Measurements from ENCODE around the gene ADNP.

GRCh38 chr20:50933589-50933988 is 2.4 kb upstream of the ADNP start:
- TF ChIP-seq EZH2 (IDR thresholded peaks at IDR 0.05; ENCODE audit: borderline replicate concordance, low read length) (no peak), CTCF (conservative IDR thresholded peaks at IDR 0.05 in 1 of 2, IDR thresholded peaks at IDR 0.05 in 1 of 2; ENCODE audit: extremely low read depth in 1 of 2, insufficient read depth in 1 of 2, low read depth in 1 of 2, low read length in 2 of 2) (no peak)
